Endothelial cell (in vitro differentiated cells): ENCODE data around the gene C1RL. TPM values are rescaled to one million over a fixed set of nuclear protein-coding genes. Genes with fewer than 3 reads are reported as not detected.

Experiments
- DNase-seq: peaks from one replicate; pipeline ENCODE4 v3.0.0; 2021; ENCODE audit warnings: low spot score
- H3K27ac Mint-ChIP-seq: one replicate; pipeline ENCODE4 v1.8.0; 2021; ENCODE audit warnings: mixed read lengths, inconsistent platforms; ENCODE audit not compliant: unreplicated experiment
- H3K27me3 Mint-ChIP-seq: one replicate; pipeline ENCODE4 v1.8.0; 2021; ENCODE audit warnings: mild to moderate bottlenecking, moderate library complexity, mixed read lengths, inconsistent platforms; ENCODE audit not compliant: unreplicated experiment
- H3K36me3 Mint-ChIP-seq: one replicate; pipeline ENCODE4 v1.8.0; 2021; ENCODE audit warnings: mild to moderate bottlenecking, low read depth, mixed read lengths, inconsistent platforms; ENCODE audit not compliant: unreplicated experiment
- H3K4me1 Mint-ChIP-seq: one replicate; pipeline ENCODE4 v1.8.0; 2021; ENCODE audit warnings: mild to moderate bottlenecking, mixed read lengths, inconsistent platforms; ENCODE audit not compliant: unreplicated experiment
- H3K4me3 Mint-ChIP-seq: one replicate; pipeline ENCODE4 v1.8.0; 2021; ENCODE audit warnings: mild to moderate bottlenecking, mixed read lengths, inconsistent platforms; ENCODE audit not compliant: unreplicated experiment
- H3K9me3 Mint-ChIP-seq: one replicate; pipeline ENCODE4 v1.8.0; 2021; ENCODE audit warnings: mixed read lengths, inconsistent platforms; ENCODE audit not compliant: unreplicated experiment
- CTCF ChIP-seq: fragments of 200-600 bp; sonication (generic); IDR thresholded peaks from one replicate; pipeline ENCODE4 v1.5.0; 2021; ENCODE audit warnings: antibody characterized with exemption; ENCODE audit not compliant: unreplicated experiment
- total RNA-seq: library from RNA; stranded (reverse); fragmentation: NEBNext Ultra II Directional; extraction: Animal tissue kit (Norgen Biotek cat#: 25700); gene quantifications from one replicate; pipeline ENCODE4 v1.2.1, GENCODE V29; 2021; ENCODE audit not compliant: unreplicated experiment

C1RL gene
- total RNA-seq, 1 donor from 2014 or later, result 62.3 TPM

- peaks cover 18% of the 10 kb centered on the region for H3K36me3 Mint-ChIP-seq
- peaks cover 6% of the 10 kb centered on the region for H3K27me3 Mint-ChIP-seq
- TF ChIP-seq CTCF, result no peak
These were observed 7.2 kb upstream of the C1RL start for GRCh38 chr12:7116196-7116595.

DNA sequence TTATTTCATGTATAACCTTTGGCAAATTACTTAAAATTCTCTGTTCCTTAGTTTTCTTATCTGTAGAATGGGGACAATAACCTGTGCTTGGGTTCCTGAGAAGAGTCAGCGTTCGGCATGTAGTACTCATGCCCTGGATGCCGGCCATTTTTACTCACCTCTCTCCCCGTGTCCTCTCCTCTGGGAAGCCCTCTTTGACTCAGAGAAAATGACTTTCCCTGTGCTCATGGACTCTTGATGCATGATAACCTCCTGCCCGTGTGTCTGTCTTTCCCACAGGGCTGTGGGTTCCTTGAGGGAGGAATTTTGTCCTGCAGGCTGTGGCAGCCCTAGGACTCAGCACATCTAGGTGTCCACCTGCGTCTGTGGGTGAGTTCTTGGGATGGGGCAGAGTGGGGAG, 5.8 kb upstream of the C1RL start:
- H3K36me3 Mint-ChIP-seq, result peaks cover 18% of the 10 kb centered on the region
- DNase-seq, result no peak
- no peaks in the 10 kb centered on the region for H3K9me3 Mint-ChIP-seq

More at GRCh38 chr12:7116196-7116595, 7.2 kb upstream of the C1RL start:
- Mint-ChIP-seq H3K4me1 (no peaks in the 10 kb centered on the region), H3K27ac (no peak overlapping the region), H3K4me3 (no peak overlapping the region), H3K9me3 (no peaks in the 10 kb centered on the region)
- DNase-seq, result no peak

GRCh38 chr12:7114008-7114407, 5.0 kb upstream of the C1RL start:
- TF ChIP-seq CTCF, result no peak
- DNase-seq, result no peak
- Mint-ChIP-seq H3K4me1 (peaks cover 3% of the 10 kb centered on the region), H3K27ac (peak overlapping the region; percentile 42), H3K4me3 (no peak overlapping the region), H3K9me3 (no peaks in the 10 kb centered on the region), H3K27me3 (peaks cover 6% of the 10 kb centered on the region), H3K36me3 (peaks cover 18% of the 10 kb centered on the region)

More for the DNA sequence above, 5.8 kb upstream of the C1RL start:
- Mint-ChIP-seq H3K27me3 (peaks cover 6% of the 10 kb centered on the region), H3K4me1 (no peaks in the 10 kb centered on the region), H3K27ac (no peak overlapping the region), H3K4me3 (no peak overlapping the region)
- no peak for TF ChIP-seq CTCF

- no peak overlapping the region for H3K4me3 Mint-ChIP-seq
- DNase-seq, result peak; percentile 30
- H3K36me3 Mint-ChIP-seq, result peaks cover 18% of the 10 kb centered on the region
- peaks cover 4% of the 10 kb centered on the region for H3K27me3 Mint-ChIP-seq
- peaks cover 3% of the 10 kb centered on the region for H3K4me1 Mint-ChIP-seq
- no peaks in the 10 kb centered on the region for H3K9me3 Mint-ChIP-seq
- TF ChIP-seq CTCF, result peak; percentile 90
- no peak overlapping the region for H3K27ac Mint-ChIP-seq
These were observed 4.4 kb upstream of the C1RL start for GRCh38 chr12:7113389-7113871.

DNA sequence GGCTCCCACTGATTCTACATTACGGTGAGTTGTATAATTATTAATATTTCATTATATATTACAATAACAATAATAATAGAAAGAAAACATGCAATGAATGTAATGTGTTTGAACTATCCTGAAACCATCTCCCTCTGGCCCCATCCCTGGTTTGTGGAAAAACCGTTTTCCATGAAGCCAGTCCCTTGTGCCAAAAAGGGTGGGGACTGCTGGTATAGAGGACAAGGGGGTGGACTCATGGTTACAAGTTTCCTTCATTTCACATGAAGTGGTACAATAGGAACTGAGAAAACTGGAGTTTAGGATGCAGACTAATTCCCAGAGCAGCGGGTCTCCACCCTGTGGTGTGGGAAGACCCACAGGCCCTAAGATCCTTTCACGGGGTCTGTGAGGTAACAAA, 3.0 kb upstream of the C1RL start:
- H3K4me1 Mint-ChIP-seq, result peaks cover 7% of the 10 kb centered on the region
- H3K9me3 Mint-ChIP-seq, result no peaks in the 10 kb centered on the region
- H3K36me3 Mint-ChIP-seq, result peaks cover 14% of the 10 kb centered on the region
- no peak overlapping the region for H3K27ac Mint-ChIP-seq
- no peak overlapping the region for H3K4me3 Mint-ChIP-seq
- no peak for DNase-seq
- peaks cover 2% of the 10 kb centered on the region for H3K27me3 Mint-ChIP-seq
- TF ChIP-seq CTCF, result no peak
